Mucosa of rectum (tissue), 2 donors: ENCODE results near the gene MYO1E.
A peak's percentile ranks its signal among the peaks of the same experiment; 100 is the strongest.

ENCODE experiments used
- H3K27ac ChIP-seq, 2 donors: one replicate each; pipeline ENCODE4 v1.7.0; 2013; ENCODE audit warnings: inconsistent platforms in 2 of 2, low read depth in 2 of 2, low read length in 2 of 2
- H3K27me3 ChIP-seq, 2 donors: one replicate each; pipeline ENCODE4 v1.7.0; 2013; ENCODE audit warnings: low read length in 2 of 2; ENCODE audit not compliant: control insufficient read depth in 2 of 2, insufficient read depth in 2 of 2
- H3K36me3 ChIP-seq, 2 donors: one replicate each; pipeline ENCODE4 v1.7.0; 2013; ENCODE audit warnings: low read length in 2 of 2; ENCODE audit not compliant: control insufficient read depth in 2 of 2, insufficient read depth in 2 of 2
- H3K4me1 ChIP-seq, 2 donors: one replicate each; pipeline ENCODE4 v1.7.0; 2013; ENCODE audit warnings: low read length in 2 of 2, mild to moderate bottlenecking in 1 of 2; ENCODE audit not compliant: control insufficient read depth in 2 of 2, insufficient read depth in 2 of 2
- H3K4me3 ChIP-seq, 2 donors: one replicate each; pipeline ENCODE4 v1.7.0; 2013; ENCODE audit warnings: low read length in 2 of 2
- H3K9ac ChIP-seq, 2 donors: one replicate each; pipeline ENCODE4 v1.7.0; 2013; ENCODE audit warnings: low read length in 2 of 2, low read depth in 1 of 2, mild to moderate bottlenecking in 1 of 2
- H3K9me3 ChIP-seq, 2 donors: one replicate each; pipeline ENCODE4 v1.7.0; 2013; ENCODE audit warnings: low read length in 2 of 2; ENCODE audit not compliant: control insufficient read depth in 2 of 2
- donor health status: healthy.
- donor health status: Normal muscosa, but diverticular disease.

The MYO1E gene

DNA sequence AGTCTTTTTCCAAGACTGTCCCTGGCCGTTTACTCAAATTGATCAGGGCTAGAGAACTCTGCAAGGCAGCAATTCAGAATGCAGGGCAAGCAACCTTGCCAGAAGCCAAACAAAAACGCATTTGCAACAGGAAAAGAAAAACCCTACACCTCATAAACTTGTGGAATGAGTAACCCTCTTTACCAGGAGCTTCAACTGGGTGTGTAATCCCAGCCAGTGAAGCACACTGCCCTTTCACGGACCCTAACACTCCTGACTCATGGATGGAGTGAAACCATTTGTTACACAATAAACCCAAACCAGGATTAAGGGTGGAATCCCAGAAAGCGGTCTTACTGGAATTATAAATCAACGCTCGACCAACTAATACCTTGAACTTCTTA is 180.8 kb downstream of the MYO1E start:
- peaks cover 59 to 69% of the 10 kb centered on the region in 2 donors for H3K36me3 ChIP-seq
- no peak overlapping the region for H3K27ac ChIP-seq
- H3K4me3 ChIP-seq = no peak overlapping the region
- no peak overlapping the region for H3K9ac ChIP-seq
- H3K4me1 ChIP-seq = no peaks in the 10 kb centered on the region
- H3K9me3 ChIP-seq = no peaks in the 10 kb centered on the region
- no peaks in the 10 kb centered on the region for H3K27me3 ChIP-seq

DNA sequence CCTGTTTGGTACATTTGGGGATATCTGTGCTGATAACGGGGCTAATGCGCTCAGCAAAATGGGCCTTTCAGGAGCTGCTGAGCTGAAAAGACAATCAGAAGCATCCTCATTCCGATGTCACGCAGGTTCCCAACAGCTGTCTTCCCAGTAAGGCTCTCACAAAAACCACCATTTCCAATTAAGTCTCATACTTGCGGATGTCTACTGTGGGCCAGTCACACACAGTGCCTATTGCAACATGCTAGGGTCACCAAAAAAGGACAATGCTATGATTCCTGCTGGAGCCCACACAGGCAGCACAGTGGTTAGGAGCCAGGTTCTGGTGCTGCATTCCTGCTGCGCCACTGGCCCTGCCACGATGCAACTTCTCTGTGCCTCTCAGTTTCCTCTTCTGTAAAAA is 182.4 kb downstream of the MYO1E start:
- no peak overlapping the region for H3K4me3 ChIP-seq
- H3K27ac ChIP-seq = no peak overlapping the region
- no peak overlapping the region for H3K9ac ChIP-seq
- no peaks in the 10 kb centered on the region for H3K27me3 ChIP-seq
- H3K4me1 ChIP-seq = no peaks in the 10 kb centered on the region
- H3K36me3 ChIP-seq = peaks cover 49 to 70% of the 10 kb centered on the region in 2 donors
- H3K9me3 ChIP-seq = no peaks in the 10 kb centered on the region

GRCh38 chr15:59189241-59189640 is 183.4 kb downstream of the MYO1E start:
- no peak overlapping the region for H3K27ac ChIP-seq
- peaks cover 49 to 65% of the 10 kb centered on the region in 2 donors for H3K36me3 ChIP-seq
- no peak overlapping the region for H3K9ac ChIP-seq
- no peaks in the 10 kb centered on the region for H3K27me3 ChIP-seq
- no peaks in the 10 kb centered on the region for H3K4me1 ChIP-seq
- no peak overlapping the region for H3K4me3 ChIP-seq
- no peaks in the 10 kb centered on the region for H3K9me3 ChIP-seq

DNA sequence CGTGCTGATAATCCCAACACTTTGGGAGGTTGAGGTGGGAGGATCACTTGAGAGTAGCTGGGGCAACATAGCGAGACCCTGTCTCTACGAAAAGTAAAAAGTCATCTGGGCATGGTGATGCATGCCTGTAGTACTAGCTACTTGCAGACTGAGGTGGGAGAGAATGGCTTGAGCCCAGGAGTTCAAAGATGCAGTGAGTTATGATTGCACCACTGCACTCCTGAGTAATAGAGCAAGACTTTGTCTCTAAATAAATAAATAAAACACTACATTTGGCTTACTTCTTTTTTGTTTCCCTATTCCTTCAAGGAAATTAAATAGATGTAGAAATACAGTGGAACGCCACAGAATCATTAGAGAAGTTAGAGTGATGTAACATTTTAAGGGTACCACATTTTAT is 186.2 kb downstream of the MYO1E start:
- no peak overlapping the region for H3K4me3 ChIP-seq
- no peaks in the 10 kb centered on the region for H3K4me1 ChIP-seq
- peaks cover 33 to 67% of the 10 kb centered on the region in 2 donors for H3K36me3 ChIP-seq
- no peaks in the 10 kb centered on the region for H3K27me3 ChIP-seq
- H3K27ac ChIP-seq = no peak overlapping the region
- H3K9me3 ChIP-seq = no peaks in the 10 kb centered on the region
- H3K9ac ChIP-seq = no peak overlapping the region

GRCh38 chr15:59185725-59186124 is 186.9 kb downstream of the MYO1E start:
- H3K4me3 ChIP-seq = no peak overlapping the region
- H3K9ac ChIP-seq = no peak overlapping the region
- H3K36me3 ChIP-seq = peaks cover 32 to 61% of the 10 kb centered on the region in 2 donors
- H3K27ac ChIP-seq = no peak overlapping the region
- no peaks in the 10 kb centered on the region for H3K27me3 ChIP-seq
- H3K4me1 ChIP-seq = no peaks in the 10 kb centered on the region
- no peaks in the 10 kb centered on the region for H3K9me3 ChIP-seq

DNA sequence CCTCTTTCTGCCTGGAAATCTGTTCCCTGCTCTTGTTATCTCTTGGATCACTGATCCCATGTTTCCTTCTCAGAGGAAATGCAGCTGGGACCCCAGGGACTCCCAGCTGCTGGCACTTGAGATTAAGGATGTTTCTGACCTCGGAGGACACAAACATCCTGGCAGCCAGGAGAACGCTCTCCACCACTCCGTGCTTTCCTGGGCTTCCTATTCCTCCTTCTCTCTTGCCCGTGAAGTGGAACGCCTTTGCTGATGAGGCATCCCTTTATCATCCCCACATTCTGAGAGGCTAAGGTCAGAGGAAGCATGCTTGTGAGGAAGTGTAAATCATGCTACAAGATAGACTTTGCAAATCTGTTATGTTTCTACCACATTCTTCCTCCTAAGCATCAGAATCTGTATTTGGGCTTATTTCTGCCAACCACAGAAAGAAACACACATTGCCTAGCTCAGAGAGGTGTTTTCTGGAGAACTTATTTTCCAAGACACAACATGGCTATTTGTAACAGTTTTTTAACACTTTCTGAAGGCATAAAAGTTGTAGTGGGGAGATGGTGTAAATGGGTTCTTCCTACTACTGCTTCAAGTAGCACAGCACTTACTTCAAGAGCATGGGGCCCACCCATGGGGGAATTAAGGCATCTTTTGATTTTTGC is 191.6 kb downstream of the MYO1E start:
- H3K4me1 ChIP-seq = no peaks in the 10 kb centered on the region
- no peak overlapping the region for H3K4me3 ChIP-seq
- no peak overlapping the region for H3K27ac ChIP-seq
- no peaks in the 10 kb centered on the region for H3K9me3 ChIP-seq
- peaks cover 40 to 54% of the 10 kb centered on the region in 2 donors for H3K36me3 ChIP-seq
- no peak overlapping the region for H3K9ac ChIP-seq
- H3K27me3 ChIP-seq = no peaks in the 10 kb centered on the region

DNA sequence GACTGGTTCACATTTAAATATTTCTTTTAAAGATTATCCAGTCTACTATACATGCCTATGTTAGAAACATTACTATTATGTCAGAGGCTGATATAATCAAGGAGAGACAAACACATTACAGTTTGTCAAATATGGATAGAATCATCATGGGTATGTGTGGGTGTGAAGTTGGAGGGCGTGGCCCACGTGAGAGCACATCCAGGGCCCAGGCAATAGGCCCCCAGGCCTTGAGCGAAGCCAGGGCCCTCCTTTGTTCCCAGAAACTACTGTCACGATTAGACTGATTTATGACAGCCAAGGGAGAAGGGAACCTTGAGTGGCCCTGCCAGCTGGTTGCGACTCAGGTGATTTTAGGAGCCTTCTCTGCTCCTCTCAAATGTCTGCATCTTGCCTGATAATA is 193.0 kb downstream of the MYO1E start:
- Histone ChIP-seq H3K27ac (no peak overlapping the region), H3K4me1 (peaks cover 4 to 7% of the 10 kb centered on the region in 2 donors)

GRCh38 chr15:59178151-59178695 is 194.4 kb downstream of the MYO1E start:
- Histone ChIP-seq H3K36me3 (peaks cover 38 to 39% of the 10 kb centered on the region in 2 donors), H3K4me3 (no peak overlapping the region), H3K4me1 (peaks cover 4 to 7% of the 10 kb centered on the region in 2 donors), H3K9me3 (no peaks in the 10 kb centered on the region), H3K27me3 (no peaks in the 10 kb centered on the region), H3K27ac (no peak overlapping the region), H3K9ac (no peak overlapping the region)

More for the DNA sequence above, 193.0 kb downstream of the MYO1E start:
- Histone ChIP-seq H3K36me3 (peaks cover 35 to 48% of the 10 kb centered on the region in 2 donors), H3K9ac (no peak overlapping the region), H3K27me3 (no peaks in the 10 kb centered on the region), H3K9me3 (no peaks in the 10 kb centered on the region), H3K4me3 (no peak overlapping the region)

- Histone ChIP-seq H3K4me3 (no peak overlapping the region), H3K9me3 (no peaks in the 10 kb centered on the region), H3K27ac (peak overlapping the region in 1 of 2 donors; percentile 12), H3K27me3 (no peaks in the 10 kb centered on the region), H3K9ac (no peak overlapping the region), H3K4me1 (peaks cover 4 to 7% of the 10 kb centered on the region in 2 donors), H3K36me3 (peaks cover 35 to 38% of the 10 kb centered on the region in 2 donors)
Measured at GRCh38 chr15:59177317-59177660, 195.4 kb downstream of the MYO1E start.

- Histone ChIP-seq H3K27ac (no peak overlapping the region), H3K9ac (no peak overlapping the region), H3K36me3 (peaks cover 36 to 38% of the 10 kb centered on the region in 2 donors), H3K27me3 (no peaks in the 10 kb centered on the region), H3K4me1 (peaks cover 4 to 7% of the 10 kb centered on the region in 2 donors), H3K4me3 (no peak overlapping the region), H3K9me3 (no peaks in the 10 kb centered on the region)
Measured at GRCh38 chr15:59176653-59177316, 195.9 kb downstream of the MYO1E start.
